DOHH2 (cell line): ENCODE measurements around the gene IL10.

ENCODE experiments used
- H3F3A ChIP-seq: fragments of 200-600 bp; sonication (generic), shearing (Covaris generic); 2 replicates; pipeline ENCODE4 v1.6.0; 2016; ENCODE audit warnings: antibody characterized with exemption, mild to moderate bottlenecking; ENCODE audit not compliant: control insufficient read depth, insufficient read depth
- H3K27ac ChIP-seq: fragments of 200-600 bp; sonication (generic); 2 replicates; pipeline ENCODE4 v1.5.1; 2014; ENCODE audit warnings: low read depth, mild to moderate bottlenecking, low read length, moderate library complexity
- H3K27me3 ChIP-seq: fragments of 200-600 bp; sonication (generic); 2 replicates; pipeline ENCODE4 v1.6.1; 2014; ENCODE audit warnings: mild to moderate bottlenecking, low read length, mixed read lengths; ENCODE audit not compliant: control insufficient read depth
- H3K36me3 ChIP-seq: fragments of 200-600 bp; sonication (generic); 2 replicates; pipeline ENCODE4 v1.6.1; 2014; ENCODE audit warnings: mild to moderate bottlenecking, low read length, moderate library complexity, mixed read lengths; ENCODE audit not compliant: control insufficient read depth
- H3K4me1 ChIP-seq: fragments of 200-600 bp; sonication (generic); 2 replicates; pipeline ENCODE4 v1.6.1; 2014; ENCODE audit warnings: mild to moderate bottlenecking, low read length, mixed read lengths; ENCODE audit not compliant: control insufficient read depth
- H3K4me2 ChIP-seq: fragments of 200-600 bp; sonication (generic); 2 replicates; pipeline ENCODE4 v1.6.0; 2014; ENCODE audit warnings: mild to moderate bottlenecking, low read length, moderate library complexity
- H3K4me3 ChIP-seq: fragments of 200-600 bp; sonication (generic); 2 replicates; pipeline ENCODE4 v1.5.1; 2014; ENCODE audit warnings: mild to moderate bottlenecking, low read length, mixed read lengths
- H3K79me2 ChIP-seq: fragments of 200-600 bp; sonication (generic); 2 replicates; pipeline ENCODE4 v1.6.1; 2014; ENCODE audit warnings: mild to moderate bottlenecking, low read length, mixed read lengths; ENCODE audit not compliant: control insufficient read depth
- H3K9me2 ChIP-seq: fragments of 200-600 bp; sonication (generic); replicated peaks from 2 replicates; pipeline ENCODE4 v1.6.1; 2014; ENCODE audit warnings: mild to moderate bottlenecking, low read length, mixed read lengths; ENCODE audit not compliant: control insufficient read depth
- H3K9me3 ChIP-seq: fragments of 200-600 bp; sonication (generic); 2 replicates; pipeline ENCODE4 v1.6.1; 2014; ENCODE audit warnings: antibody characterized with exemption, low read length, mixed read lengths; ENCODE audit not compliant: control insufficient read depth, insufficient read depth
- H4K20me1 ChIP-seq: fragments of 200-600 bp; sonication (generic); 2 replicates; pipeline ENCODE4 v1.6.0; 2014; ENCODE audit warnings: low read depth, mild to moderate bottlenecking, antibody characterized with exemption, low read length, moderate library complexity; ENCODE audit not compliant: control insufficient read depth, insufficient read depth
- EZH2phosphoT487 ChIP-seq: fragments of 200-600 bp; sonication (generic); IDR thresholded peaks from 2 replicates; pipeline ENCODE4 v1.6.1; 2017; ENCODE audit warnings: borderline replicate concordance, mild to moderate bottlenecking, antibody characterized with exemption, low read length, moderate library complexity, mixed read lengths
- TF ChIP-seq, protein P1 (sequence below): fragments of 200-600 bp; sonication (generic); IDR thresholded peaks from one replicate; pipeline ENCODE4 v1.5.1; 2014; ENCODE audit warnings: antibody characterized with exemption, mild to moderate bottlenecking, low read depth, low read length; ENCODE audit not compliant: poor library complexity, severe bottlenecking

IL10 gene

DNA sequence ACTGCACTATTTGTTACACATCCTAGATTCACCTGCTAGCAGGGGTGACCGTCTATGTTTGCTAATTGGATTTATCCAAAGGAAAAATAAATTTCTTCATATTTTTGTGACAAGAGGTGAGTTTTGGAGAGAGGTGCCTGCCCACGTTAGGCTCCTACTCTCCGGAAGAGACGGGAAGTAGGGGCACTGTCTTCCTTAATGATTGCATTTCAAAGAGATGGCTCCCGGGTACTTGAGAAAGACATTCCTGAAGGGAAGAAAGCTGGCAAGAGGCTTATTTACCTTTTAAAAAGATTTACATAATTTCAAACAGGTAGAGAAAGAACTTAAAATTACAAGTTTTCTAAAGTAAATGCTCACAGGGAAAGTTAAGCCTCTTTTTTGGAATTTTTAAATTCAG lies 20.4 kb downstream of the IL10 start:
- no peaks in the 10 kb centered on the region for H3F3A ChIP-seq
- TF ChIP-seq, protein P1, sequence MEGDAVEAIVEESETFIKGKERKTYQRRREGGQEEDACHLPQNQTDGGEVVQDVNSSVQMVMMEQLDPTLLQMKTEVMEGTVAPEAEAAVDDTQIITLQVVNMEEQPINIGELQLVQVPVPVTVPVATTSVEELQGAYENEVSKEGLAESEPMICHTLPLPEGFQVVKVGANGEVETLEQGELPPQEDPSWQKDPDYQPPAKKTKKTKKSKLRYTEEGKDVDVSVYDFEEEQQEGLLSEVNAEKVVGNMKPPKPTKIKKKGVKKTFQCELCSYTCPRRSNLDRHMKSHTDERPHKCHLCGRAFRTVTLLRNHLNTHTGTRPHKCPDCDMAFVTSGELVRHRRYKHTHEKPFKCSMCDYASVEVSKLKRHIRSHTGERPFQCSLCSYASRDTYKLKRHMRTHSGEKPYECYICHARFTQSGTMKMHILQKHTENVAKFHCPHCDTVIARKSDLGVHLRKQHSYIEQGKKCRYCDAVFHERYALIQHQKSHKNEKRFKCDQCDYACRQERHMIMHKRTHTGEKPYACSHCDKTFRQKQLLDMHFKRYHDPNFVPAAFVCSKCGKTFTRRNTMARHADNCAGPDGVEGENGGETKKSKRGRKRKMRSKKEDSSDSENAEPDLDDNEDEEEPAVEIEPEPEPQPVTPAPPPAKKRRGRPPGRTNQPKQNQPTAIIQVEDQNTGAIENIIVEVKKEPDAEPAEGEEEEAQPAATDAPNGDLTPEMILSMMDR = no peak
- no peak for TF ChIP-seq EZH2phosphoT487
- H3K27me3 ChIP-seq = peaks cover 36% of the 10 kb centered on the region
- 0 out of 2 replicates have a peak, but pooled peaks cover 4% of the 10 kb centered on the region for H4K20me1 ChIP-seq
- H3K9me2 ChIP-seq = no peaks in the 10 kb centered on the region
- no peaks in the 10 kb centered on the region for H3K9me3 ChIP-seq
- H3K36me3 ChIP-seq = no peaks in the 10 kb centered on the region
- no peak overlapping the region for H3K4me2 ChIP-seq
- no peaks in the 10 kb centered on the region for H3K4me1 ChIP-seq
- H3K27ac ChIP-seq = no peak overlapping the region
- no peak overlapping the region for H3K4me3 ChIP-seq
- no peaks in the 10 kb centered on the region for H3K79me2 ChIP-seq

DNA sequence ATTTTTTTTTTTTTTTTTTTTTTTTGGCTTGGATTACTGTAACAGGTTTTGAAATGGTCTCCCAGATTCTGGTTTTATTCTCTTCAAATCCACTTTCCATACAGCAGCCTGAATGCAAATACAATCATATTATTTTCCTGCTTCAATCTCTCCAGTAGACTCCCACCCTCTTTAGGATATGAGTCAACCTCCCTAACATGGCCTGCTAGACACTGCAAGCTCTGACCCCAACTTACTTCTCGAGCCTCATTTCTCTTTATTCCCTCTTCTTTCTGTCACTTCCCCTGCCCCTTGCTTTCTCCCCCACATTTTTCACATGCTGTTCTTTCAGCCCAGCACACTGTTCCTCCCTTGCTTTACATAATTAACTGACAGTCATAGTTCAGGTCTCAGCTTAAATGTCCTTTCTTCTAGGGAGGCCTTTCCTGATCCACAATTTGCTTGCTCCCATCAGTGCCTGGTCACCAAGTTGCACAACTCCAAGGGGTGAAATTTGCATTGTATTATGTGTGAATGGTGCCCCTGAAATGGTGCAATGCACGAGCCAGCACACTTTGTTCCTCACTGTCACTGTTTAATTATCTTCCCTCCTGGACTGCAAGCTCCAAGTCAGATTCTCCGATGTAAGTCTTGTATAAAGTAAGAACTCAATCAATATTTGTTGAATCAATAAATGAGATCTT lies 23.8 kb downstream of the IL10 start:
- peaks cover 38% of the 10 kb centered on the region for H3K27me3 ChIP-seq
- no peaks in the 10 kb centered on the region for H3K4me1 ChIP-seq
- H3K4me2 ChIP-seq = no peak overlapping the region
- no peak overlapping the region for H3K27ac ChIP-seq
- H3F3A ChIP-seq = no peaks in the 10 kb centered on the region
- H3K9me2 ChIP-seq = no peaks in the 10 kb centered on the region
- H3K9me3 ChIP-seq = no peaks in the 10 kb centered on the region
- H3K36me3 ChIP-seq = no peaks in the 10 kb centered on the region
- no peaks in the 10 kb centered on the region for H3K79me2 ChIP-seq
- no peak overlapping the region for H3K4me3 ChIP-seq
- H4K20me1 ChIP-seq = 0 out of 2 replicates have a peak, but pooled peaks cover 4% of the 10 kb centered on the region
- TF ChIP-seq, protein P1 = no peak
- TF ChIP-seq EZH2phosphoT487 = no peak

DNA sequence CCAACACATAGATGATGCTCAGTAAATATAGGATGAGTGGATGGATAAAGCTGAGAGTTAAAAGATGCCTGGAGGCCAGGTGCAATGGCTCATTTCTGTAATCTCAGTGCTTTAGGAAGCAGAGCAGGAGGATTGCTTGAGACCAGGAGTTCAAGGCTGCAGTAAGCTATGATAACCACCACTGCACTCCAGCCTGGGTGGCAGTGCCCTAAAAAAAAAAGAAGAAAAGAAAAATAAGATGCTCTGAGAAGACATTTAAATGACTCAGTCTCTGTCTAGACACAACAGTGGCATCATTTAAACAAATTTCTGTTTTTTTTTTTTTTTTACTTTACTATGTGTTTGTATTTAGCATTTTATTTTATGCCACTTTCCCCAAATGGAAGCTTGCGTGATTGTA lies 27.0 kb downstream of the IL10 start:
- no peaks in the 10 kb centered on the region for H3K79me2 ChIP-seq
- H3K27ac ChIP-seq = no peak overlapping the region
- H4K20me1 ChIP-seq = 0 out of 2 replicates have a peak, but pooled peaks cover 5% of the 10 kb centered on the region
- no peak overlapping the region for H3K4me2 ChIP-seq
- H3K4me1 ChIP-seq = peaks cover 10% of the 10 kb centered on the region
- no peaks in the 10 kb centered on the region for H3K9me2 ChIP-seq
- TF ChIP-seq, protein P1 = no peak
- TF ChIP-seq EZH2phosphoT487 = no peak
- H3K4me3 ChIP-seq = no peak overlapping the region
- H3K36me3 ChIP-seq = no peaks in the 10 kb centered on the region
- H3K9me3 ChIP-seq = no peaks in the 10 kb centered on the region
- peaks cover 62% of the 10 kb centered on the region for H3K27me3 ChIP-seq
- peaks cover 3% of the 10 kb centered on the region for H3F3A ChIP-seq
